Measurements from ENCODE around the gene PSMD7. TPM values are rescaled to one million over a fixed set of nuclear protein-coding genes. Genes with fewer than 3 reads are reported as not detected.

Gene PSMD7
- total RNA-seq, 2 donors from 2014 or later, result 44.5 to 76.8 TPM

DNA sequence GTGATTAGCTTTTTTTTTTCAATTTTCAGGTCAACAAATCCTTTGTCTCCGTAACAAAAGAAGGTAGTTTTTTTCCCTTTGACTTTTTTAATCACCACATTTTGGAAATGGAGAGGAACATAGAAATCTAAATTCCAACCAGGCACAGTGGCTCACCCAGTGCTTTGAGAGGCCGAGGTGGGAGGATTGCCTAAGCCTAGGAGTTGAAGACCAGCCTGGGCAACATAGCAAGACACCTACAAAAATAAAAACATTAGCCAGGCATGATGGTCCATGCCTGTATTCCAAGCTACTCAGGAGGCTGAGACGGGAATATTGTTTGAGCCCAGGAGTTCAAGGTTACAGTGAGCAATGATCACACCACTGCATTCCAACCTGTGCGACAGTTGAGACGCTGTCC is 5.7 kb downstream of the PSMD7 start:
- H3K27ac ChIP-seq, result no peak overlapping the region
- H3K4me3 ChIP-seq, result no peak overlapping the region
- ATAC-seq (ENCODE audit: insufficient number of reproducible peaks, low FRiP score, low read depth) (no peak), DNase-seq (ENCODE audit: low spot score) (no peak)
- H3K36me3 ChIP-seq, result peaks cover 72% of the 10 kb centered on the region
- peaks cover 10 to 25% of the 10 kb centered on the region in 2 donors for H3K4me1 ChIP-seq (ENCODE audit: control insufficient read depth in 1 of 2, low read depth in 2 of 2)
- TF ChIP-seq CTCF (IDR thresholded peaks at IDR 0.05), result no peak
- H3K9me3 ChIP-seq, result no peaks in the 10 kb centered on the region
- H3K27me3 ChIP-seq (replicated peaks; ENCODE audit: insufficient read depth), result no peaks in the 10 kb centered on the region

GRCh38 chr16:74304164-74304834 is 7.7 kb downstream of the PSMD7 start:
- no peak for ATAC-seq (ENCODE audit: insufficient number of reproducible peaks, low FRiP score, low read depth)
- H3K36me3 ChIP-seq, result peaks cover 70% of the 10 kb centered on the region
- no peaks in the 10 kb centered on the region for H3K9me3 ChIP-seq
- no peak overlapping the region for H3K4me3 ChIP-seq
- TF ChIP-seq CTCF (IDR thresholded peaks at IDR 0.05), result no peak
- H3K4me1 ChIP-seq (ENCODE audit: control insufficient read depth in 1 of 2, low read depth in 2 of 2), result peaks cover 0 to 6% of the 10 kb centered on the region in 2 donors
- no peak overlapping the region for H3K27ac ChIP-seq
- H3K27me3 ChIP-seq (replicated peaks; ENCODE audit: insufficient read depth), result no peaks in the 10 kb centered on the region
- no peak for DNase-seq (ENCODE audit: low spot score)

- Histone ChIP-seq H3K9me3 (no peaks in the 10 kb centered on the region), H3K4me3 (no peak overlapping the region), H3K27me3 (replicated peaks; ENCODE audit: insufficient read depth) (no peaks in the 10 kb centered on the region), H3K36me3 (peaks cover 70% of the 10 kb centered on the region), H3K27ac (no peak overlapping the region), H3K4me1 (ENCODE audit: control insufficient read depth in 1 of 2, low read depth in 2 of 2) (peaks cover 0 to under 1% of the 10 kb centered on the region in 2 donors)
- no peak for TF ChIP-seq CTCF (IDR thresholded peaks at IDR 0.05)
- ATAC-seq (ENCODE audit: insufficient number of reproducible peaks, low FRiP score, low read depth) (no peak), DNase-seq (ENCODE audit: low spot score) (no peak)
These were observed 8.2 kb downstream of the PSMD7 start for GRCh38 chr16:74304835-74305176.

DNA sequence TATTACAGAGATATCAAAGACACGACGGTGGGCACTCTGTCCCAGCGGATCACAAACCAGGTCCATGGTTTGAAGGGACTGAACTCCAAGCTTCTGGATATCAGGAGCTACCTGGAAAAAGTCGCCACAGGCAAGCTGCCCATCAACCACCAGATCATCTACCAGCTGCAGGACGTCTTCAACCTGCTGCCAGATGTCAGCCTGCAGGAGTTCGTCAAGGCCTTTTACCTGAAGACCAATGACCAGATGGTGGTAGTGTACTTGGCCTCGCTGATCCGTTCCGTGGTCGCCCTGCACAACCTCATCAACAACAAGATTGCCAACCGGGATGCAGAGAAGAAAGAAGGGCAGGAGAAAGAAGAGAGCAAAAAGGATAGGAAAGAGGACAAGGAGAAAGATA is 8.7 kb downstream of the PSMD7 start:
- Histone ChIP-seq H3K27ac (no peak overlapping the region), H3K27me3 (replicated peaks; ENCODE audit: insufficient read depth) (no peaks in the 10 kb centered on the region), H3K4me1 (ENCODE audit: control insufficient read depth in 1 of 2, low read depth in 2 of 2) (no peaks in the 10 kb centered on the region), H3K9me3 (no peaks in the 10 kb centered on the region), H3K36me3 (peaks cover 68% of the 10 kb centered on the region), H3K4me3 (no peak overlapping the region)
- TF ChIP-seq CTCF (IDR thresholded peaks at IDR 0.05), result no peak
- DNase-seq (ENCODE audit: low spot score) (no peak), ATAC-seq (ENCODE audit: insufficient number of reproducible peaks, low FRiP score, low read depth) (no peak)

DNA sequence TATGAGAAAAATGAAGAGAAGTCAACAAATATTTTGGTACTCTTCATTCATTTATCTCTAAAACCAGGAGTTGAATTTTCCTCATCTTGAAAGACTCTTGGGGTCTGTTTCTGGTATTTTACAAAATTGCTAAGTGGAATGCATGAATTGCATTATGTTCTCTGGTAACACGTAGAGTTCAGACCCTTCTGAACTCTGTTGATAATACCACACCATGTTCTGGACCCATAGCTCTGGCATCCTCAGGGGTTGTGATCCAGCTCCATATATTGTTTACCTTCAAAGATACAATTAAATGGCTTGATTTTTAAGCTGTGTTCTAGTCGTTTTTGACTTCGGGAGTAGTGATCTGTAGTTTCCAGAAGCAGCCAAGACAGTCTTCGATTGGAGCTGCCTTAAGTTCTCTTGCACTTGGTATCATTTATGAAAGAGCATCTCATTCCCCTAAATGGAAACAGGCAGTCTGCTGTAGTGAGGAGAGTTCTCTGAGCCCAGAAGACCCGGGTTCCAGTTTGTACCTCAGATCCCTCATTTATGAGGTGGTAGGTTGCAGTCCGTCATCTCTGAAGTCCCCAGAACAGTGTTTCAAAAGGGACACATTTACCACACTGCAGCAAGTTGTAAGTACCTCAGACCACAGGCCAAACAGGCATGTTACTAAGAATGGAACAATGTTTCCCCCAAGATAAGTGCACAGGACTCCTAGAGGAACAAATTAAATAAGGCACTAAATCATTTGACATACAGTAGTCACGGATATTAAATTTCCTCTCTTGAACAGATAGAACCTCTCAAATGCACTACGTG is 9.6 kb downstream of the PSMD7 start:
- peaks cover 59% of the 10 kb centered on the region for H3K36me3 ChIP-seq
- TF ChIP-seq CTCF (IDR thresholded peaks at IDR 0.05), result no peak
- H3K27me3 ChIP-seq (replicated peaks; ENCODE audit: insufficient read depth), result no peaks in the 10 kb centered on the region
- no peak overlapping the region for H3K4me3 ChIP-seq
- H3K9me3 ChIP-seq, result no peaks in the 10 kb centered on the region
- no peak for DNase-seq (ENCODE audit: low spot score)
- H3K27ac ChIP-seq, result no peak overlapping the region
- no peaks in the 10 kb centered on the region for H3K4me1 ChIP-seq (ENCODE audit: control insufficient read depth in 1 of 2, low read depth in 2 of 2)
- no peak for ATAC-seq (ENCODE audit: insufficient number of reproducible peaks, low FRiP score, low read depth)
